Activated CD4-positive, alpha-beta T cell treated with anti-CD3 and anti-CD28 coated beads, Interleukin-2, amount 50 U/mL, for 16 hours (primary cell): ENCODE measurements around the gene ANKRD17.

Experiments
- DNase-seq: peaks from one replicate; pipeline ENCODE4 v3.0.0-alpha.2; 2020

Gene ANKRD17

GRCh38 chr4:73045879-73046278 is 212.7 kb downstream of the ANKRD17 start:
- no peak for DNase-seq

GRCh38 chr4:73037057-73037456 is 221.5 kb downstream of the ANKRD17 start:
- no peak for DNase-seq

- no peak for DNase-seq
Observed at GRCh38 chr4:73036123-73036522, 222.5 kb downstream of the ANKRD17 start.

- DNase-seq = no peak
Observed at GRCh38 chr4:73034896-73035295, 223.7 kb downstream of the ANKRD17 start.

GRCh38 chr4:73028621-73029020 is 230.0 kb downstream of the ANKRD17 start:
- no peak for DNase-seq
